Endothelial cell of umbilical vein (primary cell): Measurements from ENCODE around the gene ZBTB17.

Experiments
- JUN ChIP-seq: IDR thresholded peaks from 2 replicates; pipeline ENCODE4 v1.6.1; 2011; ENCODE audit warnings: borderline replicate concordance, low read depth; ENCODE audit not compliant: insufficient read length, insufficient read depth
- POLR2A ChIP-seq: IDR thresholded peaks from 2 replicates; pipeline ENCODE4 v1.6.1; 2012; ENCODE audit warnings: low read depth, mild to moderate bottlenecking, control low read depth, low read length
- POLR2AphosphoS5 ChIP-seq: IDR thresholded peaks from 2 replicates; pipeline ENCODE4 v1.6.1; 2012; ENCODE audit warnings: low read depth, mild to moderate bottlenecking, control low read depth, low read length, moderate library complexity; ENCODE audit not compliant: insufficient read depth

DNA sequence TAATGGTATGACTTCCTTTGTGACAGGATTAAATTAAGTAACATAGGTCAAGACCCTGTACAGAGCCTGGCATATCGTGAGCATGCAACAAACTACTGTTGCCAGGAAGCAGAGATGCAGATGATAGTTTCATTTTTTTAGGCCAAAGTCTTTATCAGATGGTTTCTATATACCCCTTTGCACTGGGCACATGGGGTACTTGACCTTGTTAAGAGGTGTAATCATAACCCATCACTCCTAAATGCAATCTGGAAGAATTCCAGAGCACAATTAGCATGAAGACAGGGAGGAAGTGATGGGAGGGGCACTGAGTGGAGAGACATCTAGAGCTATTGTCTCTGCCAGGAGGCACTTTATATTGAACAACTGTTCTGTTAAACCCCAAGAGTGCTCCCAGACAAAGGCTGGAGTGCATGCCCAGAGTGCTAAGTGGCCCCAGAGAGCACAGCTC, 22.1 kb downstream of the ZBTB17 start:
- TF ChIP-seq POLR2A (no peak), POLR2AphosphoS5 (no peak), JUN (no peak)
